ENCODE measurements around the gene LRRC3B.
A peak's percentile ranks its signal among the peaks of the same experiment; 100 is the strongest.
"Not testable (repeated sequence)": the region's sequence is repeated elsewhere in the genome, so short reads cannot be mapped to it uniquely, and the experiment has no call there.

The LRRC3B gene

GRCh38 chr3:26603771-26604170 is 18.8 kb upstream of the LRRC3B start:
- not testable (repeated sequence) for DNase-seq; H3K23ac ChIP-seq (ENCODE audit: low read length); H3K4me1 ChIP-seq (ENCODE audit: control insufficient read depth, low read depth, low read length); H3K56ac ChIP-seq (ENCODE audit: low read length); H3K4me2 ChIP-seq (ENCODE audit: low read length); H3K79me1 ChIP-seq (ENCODE audit: low read length); H3K27me3 ChIP-seq (ENCODE audit: insufficient read depth, low read length, poor library complexity); H3K9ac ChIP-seq (ENCODE audit: low read length); H2BK5ac ChIP-seq (ENCODE audit: low read length); H4K8ac ChIP-seq (ENCODE audit: low read depth, low read length); H3K4ac ChIP-seq (ENCODE audit: low read depth, low read length); H2BK15ac ChIP-seq (replicated peaks; ENCODE audit: low read depth); H3K36me3 ChIP-seq (ENCODE audit: control insufficient read depth, insufficient read depth, low read length); H4K5ac ChIP-seq (ENCODE audit: low read length); H3K79me2 ChIP-seq (ENCODE audit: control insufficient read depth, insufficient read depth, low read length); H3K27ac ChIP-seq (ENCODE audit: low read depth, low read length); H3K18ac ChIP-seq (ENCODE audit: low read length); H2BK120ac ChIP-seq (ENCODE audit: low read depth, low read length); H2AK5ac ChIP-seq (ENCODE audit: low read length); H3K4me3 ChIP-seq (ENCODE audit: low read length)
- no CpG with 5 or more reads among the region's 3 CpGs for WGBS (ENCODE audit: extremely low coverage, insufficient coverage, low lambda C conversion rate)

GRCh38 chr3:26614006-26614685 is 8.4 kb upstream of the LRRC3B start:
- Histone ChIP-seq H2BK15ac (replicated peaks; ENCODE audit: low read depth) (no peak overlapping the region), H3K56ac (ENCODE audit: low read length) (no peak overlapping the region), H3K36me3 (ENCODE audit: control insufficient read depth, insufficient read depth, low read length) (no peaks in the 10 kb centered on the region), H3K27ac (ENCODE audit: low read depth, low read length) (no peak overlapping the region), H3K4ac (ENCODE audit: low read depth, low read length) (no peak overlapping the region), H3K4me2 (ENCODE audit: low read length) (no peak overlapping the region), H3K9ac (ENCODE audit: low read length) (no peak overlapping the region), H3K79me2 (ENCODE audit: control insufficient read depth, insufficient read depth, low read length) (no peaks in the 10 kb centered on the region), H2AK5ac (ENCODE audit: low read length) (no peak overlapping the region), H2BK5ac (ENCODE audit: low read length) (no peak overlapping the region), H3K79me1 (ENCODE audit: low read length) (no peaks in the 10 kb centered on the region), H3K23ac (ENCODE audit: low read length) (no peak overlapping the region), H2BK120ac (ENCODE audit: low read depth, low read length) (no peak overlapping the region), H3K18ac (ENCODE audit: low read length) (no peak overlapping the region), H3K4me1 (ENCODE audit: control insufficient read depth, low read depth, low read length) (no peaks in the 10 kb centered on the region), H3K4me3 (ENCODE audit: low read length) (no peak overlapping the region), H3K27me3 (ENCODE audit: insufficient read depth, low read length, poor library complexity) (no peaks in the 10 kb centered on the region), H4K5ac (ENCODE audit: low read length) (no peak overlapping the region), H4K8ac (ENCODE audit: low read depth, low read length) (no peak overlapping the region)
- DNase-seq = no peak
- no CpG with 5 or more reads among the region's 8 CpGs for WGBS (ENCODE audit: extremely low coverage, insufficient coverage, low lambda C conversion rate)

DNA sequence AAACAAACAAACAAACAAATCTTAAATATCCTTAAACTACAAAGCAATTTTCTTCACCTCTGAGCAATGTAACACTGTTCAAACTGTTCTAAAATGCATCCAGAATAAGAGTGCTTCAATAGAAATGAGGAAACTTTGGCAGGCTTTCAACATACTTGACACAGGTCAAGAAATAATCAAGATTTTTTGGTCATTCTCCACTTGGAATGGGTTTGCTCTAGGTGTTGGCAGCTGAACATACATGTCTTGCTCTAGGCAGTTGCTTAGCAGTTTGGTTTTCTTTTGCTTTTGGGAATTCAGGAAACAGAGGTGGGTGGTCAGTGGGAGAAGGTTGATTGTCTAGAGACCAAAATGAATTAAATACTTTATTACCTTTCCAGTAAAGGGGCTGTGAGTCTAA is 1.4 kb upstream of the LRRC3B start:
- no peak for DNase-seq
- H3K23ac ChIP-seq (ENCODE audit: low read length) = no peak overlapping the region
- H2BK120ac ChIP-seq (ENCODE audit: low read depth, low read length) = no peak overlapping the region
- no peak overlapping the region for H2BK5ac ChIP-seq (ENCODE audit: low read length)
- no peak overlapping the region for H3K4ac ChIP-seq (ENCODE audit: low read depth, low read length)
- no peak overlapping the region for H2BK15ac ChIP-seq (replicated peaks; ENCODE audit: low read depth)
- no peak overlapping the region for H3K4me3 ChIP-seq (ENCODE audit: low read length)
- peaks cover 11% of the 10 kb centered on the region for H3K27me3 ChIP-seq (ENCODE audit: insufficient read depth, low read length, poor library complexity)
- H3K4me1 ChIP-seq (ENCODE audit: control insufficient read depth, low read depth, low read length) = peaks cover 2% of the 10 kb centered on the region
- H4K5ac ChIP-seq (ENCODE audit: low read length) = no peak overlapping the region
- H3K18ac ChIP-seq (ENCODE audit: low read length) = no peak overlapping the region
- no peak overlapping the region for H3K27ac ChIP-seq (ENCODE audit: low read depth, low read length)
- no peaks in the 10 kb centered on the region for H3K79me1 ChIP-seq (ENCODE audit: low read length)
- H3K79me2 ChIP-seq (ENCODE audit: control insufficient read depth, insufficient read depth, low read length) = no peaks in the 10 kb centered on the region
- no peaks in the 10 kb centered on the region for H3K36me3 ChIP-seq (ENCODE audit: control insufficient read depth, insufficient read depth, low read length)
- no peak overlapping the region for H2AK5ac ChIP-seq (ENCODE audit: low read length)
- H3K9ac ChIP-seq (ENCODE audit: low read length) = no peak overlapping the region
- H3K56ac ChIP-seq (ENCODE audit: low read length) = no peak overlapping the region
- no peak overlapping the region for H3K4me2 ChIP-seq (ENCODE audit: low read length)
- H4K8ac ChIP-seq (ENCODE audit: low read depth, low read length) = no peak overlapping the region

DNA sequence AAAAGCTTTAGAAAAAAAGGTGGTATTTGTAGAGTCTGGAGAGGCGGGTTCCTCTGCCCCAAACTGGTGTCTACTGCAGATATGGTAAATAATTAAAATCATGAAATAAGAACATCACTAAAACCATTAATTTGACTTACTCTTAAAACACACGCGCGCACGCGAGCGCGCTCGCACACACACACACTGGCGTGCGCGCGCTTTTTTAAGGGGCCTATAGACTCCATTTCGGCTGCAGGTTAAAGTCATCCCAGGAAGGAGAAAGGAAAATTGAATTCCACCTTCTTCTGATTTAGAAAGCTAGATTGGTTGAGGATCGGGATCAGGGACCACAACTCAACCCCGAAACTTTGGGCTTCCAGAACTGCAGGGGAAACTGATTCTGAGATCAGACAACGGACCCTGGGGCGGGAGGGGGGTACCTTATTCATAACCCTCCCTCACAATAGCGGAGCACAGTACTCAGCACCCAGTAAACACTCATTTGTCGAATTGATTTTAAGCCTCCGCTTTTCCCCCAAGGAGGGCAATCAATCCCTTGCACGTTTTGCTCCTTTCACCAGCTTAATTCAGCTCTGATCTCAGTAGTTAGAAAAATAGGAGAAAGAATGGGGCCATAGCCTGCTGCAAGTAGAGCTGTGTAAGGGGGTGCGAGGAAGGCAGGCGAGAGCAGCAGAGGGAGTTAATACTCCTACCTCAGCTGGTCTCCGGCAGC is 509 bp upstream of the LRRC3B start:
- Histone ChIP-seq H2BK5ac (ENCODE audit: low read length) (no peak overlapping the region), H4K8ac (ENCODE audit: low read depth, low read length) (no peak overlapping the region), H3K36me3 (ENCODE audit: control insufficient read depth, insufficient read depth, low read length) (no peaks in the 10 kb centered on the region), H4K5ac (ENCODE audit: low read length) (no peak overlapping the region), H3K27ac (ENCODE audit: low read depth, low read length) (no peak overlapping the region), H2BK120ac (ENCODE audit: low read depth, low read length) (no peak overlapping the region), H3K18ac (ENCODE audit: low read length) (no peak overlapping the region), H2AK5ac (ENCODE audit: low read length) (no peak overlapping the region), H3K27me3 (ENCODE audit: insufficient read depth, low read length, poor library complexity) (peaks cover 11% of the 10 kb centered on the region), H3K4me3 (ENCODE audit: low read length) (no peak overlapping the region), H3K79me2 (ENCODE audit: control insufficient read depth, insufficient read depth, low read length) (no peaks in the 10 kb centered on the region), H3K79me1 (ENCODE audit: low read length) (no peaks in the 10 kb centered on the region), H3K23ac (ENCODE audit: low read length) (no peak overlapping the region), H3K4me1 (ENCODE audit: control insufficient read depth, low read depth, low read length) (peaks cover 2% of the 10 kb centered on the region), H3K4me2 (ENCODE audit: low read length) (peak overlapping the region; percentile 97), H3K56ac (ENCODE audit: low read length) (peak overlapping the region; percentile 17), H3K9ac (ENCODE audit: low read length) (peak overlapping the region; percentile 50), H2BK15ac (replicated peaks; ENCODE audit: low read depth) (no peak overlapping the region), H3K4ac (ENCODE audit: low read depth, low read length) (no peak overlapping the region)
- DNase-seq = peak; percentile 12
- WGBS (ENCODE audit: extremely low coverage, insufficient coverage, low lambda C conversion rate) = no CpG with 5 or more reads among the region's 25 CpGs

DNA sequence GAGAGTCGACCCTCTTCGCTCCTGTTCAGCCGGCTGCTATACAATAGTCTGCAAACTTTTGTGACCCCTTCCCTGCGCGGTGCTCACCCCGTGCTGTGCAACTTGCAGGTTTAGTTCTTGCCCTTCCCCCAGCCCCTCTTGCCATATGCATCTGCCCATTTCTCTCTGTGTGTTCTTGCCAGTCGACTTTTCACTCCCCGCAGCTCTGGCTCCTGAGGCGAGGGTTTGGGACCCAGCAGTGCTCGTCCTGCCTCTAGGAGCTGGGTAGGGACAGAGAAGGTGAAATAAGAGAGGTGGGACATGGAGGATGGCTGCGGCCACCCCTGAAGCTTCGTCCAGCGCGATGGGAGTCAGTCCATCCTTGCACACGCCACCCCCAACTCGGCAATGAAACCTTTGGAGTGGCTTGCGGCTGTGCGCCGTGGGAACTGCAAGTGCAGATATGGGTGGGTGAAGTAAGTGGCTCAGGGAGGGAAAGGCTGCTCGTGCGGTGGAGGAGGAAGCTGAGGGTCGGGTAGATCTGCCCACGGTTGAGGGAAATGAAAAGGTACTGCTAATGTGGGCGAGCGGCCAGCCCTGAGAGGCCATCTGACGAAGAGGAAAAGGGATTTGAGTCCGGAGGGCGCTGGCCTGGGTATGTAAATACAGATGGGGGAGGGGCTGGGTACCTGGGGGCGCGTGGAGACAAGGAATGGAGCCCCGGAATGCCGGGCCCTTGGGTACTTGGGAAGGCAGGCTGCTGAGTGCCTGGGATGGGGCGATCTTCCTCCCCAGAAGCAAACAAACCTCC is 1.0 kb downstream of the LRRC3B start:
- Histone ChIP-seq H3K27me3 (ENCODE audit: insufficient read depth, low read length, poor library complexity) (peaks cover 11% of the 10 kb centered on the region), H2BK120ac (ENCODE audit: low read depth, low read length) (no peak overlapping the region), H2AK5ac (ENCODE audit: low read length) (no peak overlapping the region), H2BK5ac (ENCODE audit: low read length) (no peak overlapping the region), H2BK15ac (replicated peaks; ENCODE audit: low read depth) (no peak overlapping the region), H3K18ac (ENCODE audit: low read length) (no peak overlapping the region), H4K5ac (ENCODE audit: low read length) (no peak overlapping the region), H3K23ac (ENCODE audit: low read length) (no peak overlapping the region), H4K8ac (ENCODE audit: low read depth, low read length) (no peak overlapping the region), H3K56ac (ENCODE audit: low read length) (peak overlapping the region; percentile 81), H3K4me1 (ENCODE audit: control insufficient read depth, low read depth, low read length) (peaks cover 2% of the 10 kb centered on the region), H3K27ac (ENCODE audit: low read depth, low read length) (no peak overlapping the region), H3K9ac (ENCODE audit: low read length) (peak overlapping the region; percentile 60), H3K79me2 (ENCODE audit: control insufficient read depth, insufficient read depth, low read length) (no peaks in the 10 kb centered on the region), H3K79me1 (ENCODE audit: low read length) (no peaks in the 10 kb centered on the region), H3K36me3 (ENCODE audit: control insufficient read depth, insufficient read depth, low read length) (no peaks in the 10 kb centered on the region), H3K4me3 (ENCODE audit: low read length) (peak overlapping the region; percentile 58), H3K4ac (ENCODE audit: low read depth, low read length) (no peak overlapping the region), H3K4me2 (ENCODE audit: low read length) (peak overlapping the region; percentile 97)
- WGBS (ENCODE audit: extremely low coverage, insufficient coverage, low lambda C conversion rate) = no CpG with 5 or more reads among the region's 33 CpGs
- DNase-seq = peak; percentile 31

Data from mesendoderm (in vitro differentiated cells).